OCI-LY3 (cell line): ENCODE results near the gene CBFA2T2.

Experiments used
- EZH2phosphoT487 ChIP-seq: fragments of 200-600 bp; shearing (Covaris generic); IDR thresholded peaks from 2 replicates; pipeline ENCODE4 v1.6.1; 2018; ENCODE audit warnings: antibody characterized with exemption, mixed run types, low read depth
- TF ChIP-seq, protein P1 (sequence below): fragments of 200-600, 300-600 bp; sonication (generic); IDR thresholded peaks from 2 replicates; pipeline ENCODE4 v1.5.1; 2014; ENCODE audit warnings: antibody characterized with exemption, low read length, low read depth

DNA sequence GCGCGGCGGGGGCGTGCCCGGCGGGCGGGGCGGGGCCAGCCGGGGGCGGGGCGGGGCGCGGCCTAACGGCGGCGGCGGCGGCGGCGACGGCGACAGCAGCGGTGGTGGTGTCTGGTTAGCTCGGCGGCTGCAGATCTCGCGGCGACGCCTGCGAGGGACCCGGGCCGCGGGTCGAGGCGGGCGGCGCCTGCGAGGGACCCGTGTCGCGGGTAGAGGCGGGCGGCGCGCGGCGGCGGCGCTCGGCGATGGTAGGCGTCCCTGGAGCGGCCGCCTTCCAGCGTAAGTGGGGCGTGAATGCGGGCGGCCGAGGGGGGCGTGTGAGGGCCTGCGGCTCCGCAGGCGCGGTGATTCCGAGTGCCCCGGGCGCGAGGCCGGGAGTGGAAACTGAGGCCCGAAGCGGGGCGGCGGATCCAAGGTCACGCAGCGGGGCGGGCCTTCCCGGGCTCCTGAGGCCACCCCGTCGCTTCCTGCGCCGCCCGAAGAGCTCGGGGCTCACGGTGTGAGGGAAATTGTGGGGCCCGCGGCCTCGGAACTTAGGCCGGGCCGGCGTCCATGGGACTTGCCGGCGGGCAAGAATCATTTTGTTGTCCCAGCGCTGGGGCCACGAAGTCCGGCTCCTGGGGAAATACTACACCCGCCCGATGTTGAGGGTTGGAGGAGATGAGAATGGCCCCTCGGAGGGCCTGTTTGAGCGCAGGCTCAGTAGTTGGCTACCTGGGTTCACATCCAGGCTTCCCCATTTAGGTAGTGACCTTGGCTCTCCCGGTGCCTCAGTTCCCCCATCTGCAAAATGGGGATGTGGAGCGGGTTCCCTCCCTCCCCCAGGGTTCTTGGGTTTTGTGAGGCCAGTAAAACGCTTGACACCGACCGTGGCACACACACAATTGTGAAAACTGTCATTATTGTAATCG is at the start of gene CBFA2T2:
- TF ChIP-seq EZH2phosphoT487: no peak
- TF ChIP-seq, protein P1, sequence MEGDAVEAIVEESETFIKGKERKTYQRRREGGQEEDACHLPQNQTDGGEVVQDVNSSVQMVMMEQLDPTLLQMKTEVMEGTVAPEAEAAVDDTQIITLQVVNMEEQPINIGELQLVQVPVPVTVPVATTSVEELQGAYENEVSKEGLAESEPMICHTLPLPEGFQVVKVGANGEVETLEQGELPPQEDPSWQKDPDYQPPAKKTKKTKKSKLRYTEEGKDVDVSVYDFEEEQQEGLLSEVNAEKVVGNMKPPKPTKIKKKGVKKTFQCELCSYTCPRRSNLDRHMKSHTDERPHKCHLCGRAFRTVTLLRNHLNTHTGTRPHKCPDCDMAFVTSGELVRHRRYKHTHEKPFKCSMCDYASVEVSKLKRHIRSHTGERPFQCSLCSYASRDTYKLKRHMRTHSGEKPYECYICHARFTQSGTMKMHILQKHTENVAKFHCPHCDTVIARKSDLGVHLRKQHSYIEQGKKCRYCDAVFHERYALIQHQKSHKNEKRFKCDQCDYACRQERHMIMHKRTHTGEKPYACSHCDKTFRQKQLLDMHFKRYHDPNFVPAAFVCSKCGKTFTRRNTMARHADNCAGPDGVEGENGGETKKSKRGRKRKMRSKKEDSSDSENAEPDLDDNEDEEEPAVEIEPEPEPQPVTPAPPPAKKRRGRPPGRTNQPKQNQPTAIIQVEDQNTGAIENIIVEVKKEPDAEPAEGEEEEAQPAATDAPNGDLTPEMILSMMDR: no peak
